Stimulated activated CD4-positive, alpha-beta T cell treated with anti-CD3 and anti-CD28 coated beads, Interleukin-15, amount 100 ng/mL, for 24 hours (primary cell): ENCODE measurements around the gene SLC25A34.

Source experiments
- DNase-seq: peaks from one replicate; pipeline ENCODE4 v3.0.0-alpha.2; 2020

Gene SLC25A34

DNA sequence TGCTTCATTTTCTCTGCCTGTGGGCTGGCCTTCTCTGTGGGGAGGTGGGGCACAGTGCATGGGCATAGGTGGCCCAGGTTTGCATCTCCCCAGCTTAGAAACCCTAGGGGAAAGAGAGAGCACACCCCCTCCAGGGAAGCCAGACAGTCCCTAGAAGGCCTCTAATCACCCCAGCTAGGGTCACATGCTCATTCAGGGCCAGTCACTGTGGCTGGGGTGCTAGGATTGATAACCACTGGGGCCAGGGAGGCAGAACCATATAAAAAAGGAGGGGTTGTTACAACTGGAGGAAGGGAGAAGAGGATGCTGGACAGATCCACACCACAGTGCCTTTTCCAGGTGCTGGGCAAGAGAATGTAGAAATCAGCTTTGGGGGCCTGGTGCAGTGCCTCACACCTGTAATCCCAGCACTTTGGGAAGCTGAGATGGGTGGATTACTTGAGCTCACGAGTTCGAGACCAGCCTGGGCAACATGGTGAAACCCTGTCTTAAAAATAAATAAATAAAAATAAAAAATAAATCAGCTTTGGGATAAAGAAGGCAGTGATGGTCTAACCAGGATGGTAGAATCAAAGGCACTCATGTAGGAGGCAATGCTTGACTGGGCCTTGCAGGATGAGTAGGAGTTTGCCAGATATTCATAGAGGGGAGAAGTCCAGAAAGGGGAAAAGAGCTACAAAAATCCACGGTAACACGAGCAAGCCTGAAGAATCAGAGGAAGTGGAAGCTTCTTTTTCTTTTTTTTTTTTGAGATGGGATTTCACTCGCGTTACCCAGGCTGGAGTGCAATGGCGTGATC is 42.0 kb downstream of the SLC25A34 start:
- DNase-seq: no peak

DNA sequence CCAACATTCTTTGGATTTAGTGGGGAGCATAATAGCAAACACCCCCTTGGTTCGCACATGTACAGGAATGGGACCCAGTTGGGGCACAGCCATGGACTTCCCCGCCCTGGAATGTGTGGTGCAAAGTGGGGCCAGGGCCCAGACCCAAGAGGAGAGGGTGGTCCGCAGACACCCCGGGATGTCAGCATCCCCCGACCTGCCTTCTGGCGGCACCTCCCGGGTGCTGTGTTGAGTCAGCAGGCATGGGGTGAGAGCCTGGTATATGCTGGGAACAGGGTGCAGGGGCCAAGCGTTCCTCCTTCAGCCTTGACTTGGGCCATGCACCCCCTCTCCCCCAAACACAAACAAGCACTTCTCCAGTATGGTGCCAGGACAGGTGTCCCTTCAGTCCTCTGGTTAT is 49.6 kb downstream of the SLC25A34 start:
- DNase-seq: no peak

DNA sequence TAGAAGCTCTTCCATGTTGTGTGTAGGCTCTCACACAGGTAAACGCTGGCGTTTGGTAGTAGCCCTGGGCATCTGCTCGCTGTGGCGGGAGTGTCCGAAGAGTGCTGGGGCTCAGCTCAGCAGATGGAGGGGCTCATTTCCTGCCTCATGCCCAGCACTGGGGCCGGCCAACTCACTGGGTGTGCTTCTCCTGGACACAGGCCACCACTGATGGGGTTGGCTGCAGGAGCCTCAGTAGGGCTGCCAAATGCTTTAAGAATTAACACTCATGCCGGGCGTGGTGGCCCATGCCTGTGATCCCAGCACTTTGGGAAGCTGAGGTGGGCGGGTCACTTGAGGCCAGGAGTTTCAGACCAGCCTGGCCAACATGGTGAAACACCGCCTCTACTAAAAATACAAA is 50.5 kb downstream of the SLC25A34 start:
- DNase-seq: no peak

DNA sequence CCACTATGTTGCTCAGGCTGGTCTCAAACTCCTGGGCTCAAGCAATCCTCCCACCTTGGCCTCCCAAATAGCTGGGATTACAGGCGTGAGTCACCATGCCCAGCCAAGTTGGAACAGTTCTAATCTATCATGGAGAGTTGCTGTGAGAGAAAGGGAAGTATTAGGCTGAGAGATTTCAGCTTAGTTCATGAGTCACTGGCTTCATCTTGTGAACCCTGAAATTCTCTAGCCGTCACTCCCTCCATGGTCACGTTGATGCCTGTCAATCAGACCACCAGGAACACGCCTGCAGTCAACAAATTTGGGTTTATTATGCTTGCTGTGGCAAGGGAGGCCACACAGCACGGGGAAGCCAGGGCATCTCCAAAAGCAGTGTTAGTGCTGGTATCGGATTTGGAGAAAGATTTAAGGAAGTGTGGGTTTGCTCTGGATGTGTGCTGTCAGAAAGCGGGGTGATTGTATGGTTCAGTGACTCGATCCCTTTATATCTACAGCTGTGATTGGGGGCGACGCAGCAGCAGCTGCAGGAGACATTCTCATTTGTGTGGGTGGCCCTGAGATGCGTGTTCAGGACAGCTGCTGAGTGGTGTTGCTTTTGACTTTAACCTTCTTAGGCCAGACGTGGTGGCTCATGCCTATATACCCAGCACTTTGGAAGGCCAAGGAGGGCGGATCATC is 52.7 kb downstream of the SLC25A34 start:
- no peak for DNase-seq
